Renal cortical epithelial cell (primary cell): ENCODE data around the gene THAP7. TPM values are rescaled to one million over a fixed set of nuclear protein-coding genes. Genes with fewer than 3 reads are reported as not detected.

Experiments
- DNase-seq: peaks from one replicate; pipeline ENCODE4 v3.0.0-alpha.2; 2011; ENCODE audit warnings: low read depth
- total RNA-seq: library from RNA; depleted of rRNA; stranded (reverse); fragments of >200 nt; gene quantifications from 2 replicates; pipeline ENCODE4 v1.2.3, GENCODE V29; 2014

THAP7 gene
- total RNA-seq, 1 donor from 2014 or later: 11.4 TPM

DNA sequence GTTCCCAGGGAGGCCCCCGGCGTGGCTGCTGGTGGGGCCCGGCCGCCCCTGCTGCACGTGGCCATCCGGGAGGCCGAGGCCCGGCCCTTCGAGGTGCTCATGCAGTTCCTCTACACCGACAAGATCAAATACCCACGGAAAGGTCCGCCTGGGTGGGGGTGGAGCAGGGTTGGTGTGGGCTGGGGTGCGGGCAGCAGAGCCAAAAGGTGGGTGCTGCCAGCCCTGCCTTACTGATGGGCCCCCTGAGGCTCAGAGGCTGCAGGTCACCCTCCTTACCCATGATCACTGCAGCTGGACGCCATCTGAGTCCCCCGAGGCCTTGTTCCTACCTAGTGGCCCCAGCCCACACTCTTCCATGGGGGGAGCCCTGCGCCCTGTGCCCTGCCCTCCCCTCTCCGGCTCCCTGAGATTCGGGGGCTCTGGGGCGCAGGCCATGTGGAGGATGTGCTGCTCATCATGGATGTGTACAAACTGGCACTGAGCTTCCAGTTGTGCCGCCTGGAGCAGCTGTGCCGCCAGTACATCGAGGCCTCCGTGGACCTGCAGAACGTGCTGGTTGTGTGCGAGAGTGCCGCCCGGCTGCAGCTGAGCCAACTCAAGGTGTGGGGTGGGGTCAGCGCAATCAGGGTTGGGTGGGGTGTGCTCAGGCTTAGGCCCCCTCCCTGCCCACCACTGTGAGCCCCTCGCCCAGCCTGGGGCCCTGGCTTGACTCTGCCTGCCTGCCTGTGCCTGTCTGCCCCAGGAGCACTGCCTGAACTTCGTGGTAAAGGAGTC, 7.6 kb downstream of the THAP7 start:
- no peak for DNase-seq

DNA sequence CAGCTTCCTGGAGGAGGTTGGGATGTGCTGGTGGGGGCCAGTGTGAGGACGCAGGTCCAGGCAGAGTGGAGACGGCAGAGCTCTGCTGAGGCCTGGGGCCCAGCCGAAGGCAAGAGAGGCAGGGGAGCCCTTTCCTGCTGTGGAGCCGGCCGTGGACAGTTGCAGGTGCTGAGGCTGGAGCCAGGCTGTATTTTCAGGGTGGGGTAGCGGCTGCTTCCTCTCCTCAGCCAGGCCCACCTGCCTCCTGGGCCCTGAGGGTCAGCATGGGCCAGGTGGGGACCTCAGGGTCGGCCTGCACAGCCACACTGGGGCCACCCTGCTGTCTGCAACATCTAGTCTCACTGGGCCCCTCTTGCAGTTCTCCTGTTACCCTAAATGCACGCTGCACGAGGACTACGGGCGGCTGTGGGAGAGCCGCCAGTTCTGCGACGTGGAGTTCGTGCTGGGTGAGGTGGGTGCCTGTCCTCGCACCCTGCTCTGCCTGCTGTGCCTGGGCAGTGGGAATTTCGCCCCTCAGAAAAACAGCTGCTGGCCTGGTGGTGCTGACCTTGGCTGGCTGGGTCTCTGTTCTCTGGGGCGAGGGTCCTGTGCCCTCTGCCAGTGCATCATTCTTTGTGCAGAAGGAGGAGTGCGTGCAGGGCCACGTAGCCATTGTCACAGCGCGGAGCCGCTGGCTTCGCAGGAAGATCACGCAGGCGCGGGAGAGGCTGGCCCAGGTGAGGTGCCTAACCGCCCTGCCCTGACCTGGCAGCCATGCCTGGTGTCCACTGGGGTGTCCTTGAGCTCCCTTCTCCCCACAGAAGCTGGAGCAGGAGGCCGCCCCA, 8.4 kb downstream of the THAP7 start:
- no peak for DNase-seq

DNA sequence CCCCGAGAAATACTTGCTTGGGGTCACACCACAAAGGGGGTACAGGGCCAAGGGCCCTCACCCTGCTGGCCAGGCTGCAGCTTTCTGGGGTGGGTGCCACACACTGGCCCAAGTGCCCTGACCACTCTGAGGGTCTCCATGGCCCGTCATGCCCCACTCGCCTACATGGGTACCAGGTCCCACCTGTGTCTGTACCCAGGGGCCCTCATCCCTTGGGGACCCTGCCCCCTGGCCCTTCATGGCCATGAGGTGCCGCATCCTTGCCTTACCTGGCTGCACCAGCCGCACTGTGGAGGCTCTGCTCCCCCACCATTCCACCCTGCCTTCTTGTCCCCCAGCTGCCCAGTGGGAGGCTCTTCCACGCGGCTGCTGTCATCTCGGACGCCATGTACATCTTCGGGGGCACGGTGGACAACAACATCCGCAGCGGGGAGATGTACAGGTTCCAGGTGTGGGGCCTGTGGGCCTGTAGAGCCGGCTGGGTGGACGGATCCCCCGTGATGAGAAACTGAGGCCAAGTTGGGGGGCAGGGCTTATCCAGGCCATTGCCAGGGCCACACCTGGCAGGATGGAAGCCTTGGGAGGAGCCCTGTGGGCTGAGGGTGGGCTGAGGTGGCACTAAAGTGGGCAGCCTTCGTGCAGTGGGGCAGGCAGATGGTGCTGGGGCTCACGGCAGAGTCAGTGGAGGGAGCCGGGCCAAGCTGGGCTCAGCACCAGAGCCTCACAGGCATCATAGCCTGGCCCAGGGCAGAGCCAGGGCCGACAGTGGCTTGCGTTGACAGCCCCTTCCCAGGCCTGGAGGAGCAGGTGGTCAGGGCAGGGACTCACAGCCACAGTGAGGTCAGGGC, 9.2 kb downstream of the THAP7 start:
- DNase-seq: no peak

- no peak for DNase-seq
Measured at GRCh38 chr22:20992056-20992442, 9.9 kb downstream of the THAP7 start.

GRCh38 chr22:20991252-20992055, 10.5 kb downstream of the THAP7 start:
- no peak for DNase-seq

DNA sequence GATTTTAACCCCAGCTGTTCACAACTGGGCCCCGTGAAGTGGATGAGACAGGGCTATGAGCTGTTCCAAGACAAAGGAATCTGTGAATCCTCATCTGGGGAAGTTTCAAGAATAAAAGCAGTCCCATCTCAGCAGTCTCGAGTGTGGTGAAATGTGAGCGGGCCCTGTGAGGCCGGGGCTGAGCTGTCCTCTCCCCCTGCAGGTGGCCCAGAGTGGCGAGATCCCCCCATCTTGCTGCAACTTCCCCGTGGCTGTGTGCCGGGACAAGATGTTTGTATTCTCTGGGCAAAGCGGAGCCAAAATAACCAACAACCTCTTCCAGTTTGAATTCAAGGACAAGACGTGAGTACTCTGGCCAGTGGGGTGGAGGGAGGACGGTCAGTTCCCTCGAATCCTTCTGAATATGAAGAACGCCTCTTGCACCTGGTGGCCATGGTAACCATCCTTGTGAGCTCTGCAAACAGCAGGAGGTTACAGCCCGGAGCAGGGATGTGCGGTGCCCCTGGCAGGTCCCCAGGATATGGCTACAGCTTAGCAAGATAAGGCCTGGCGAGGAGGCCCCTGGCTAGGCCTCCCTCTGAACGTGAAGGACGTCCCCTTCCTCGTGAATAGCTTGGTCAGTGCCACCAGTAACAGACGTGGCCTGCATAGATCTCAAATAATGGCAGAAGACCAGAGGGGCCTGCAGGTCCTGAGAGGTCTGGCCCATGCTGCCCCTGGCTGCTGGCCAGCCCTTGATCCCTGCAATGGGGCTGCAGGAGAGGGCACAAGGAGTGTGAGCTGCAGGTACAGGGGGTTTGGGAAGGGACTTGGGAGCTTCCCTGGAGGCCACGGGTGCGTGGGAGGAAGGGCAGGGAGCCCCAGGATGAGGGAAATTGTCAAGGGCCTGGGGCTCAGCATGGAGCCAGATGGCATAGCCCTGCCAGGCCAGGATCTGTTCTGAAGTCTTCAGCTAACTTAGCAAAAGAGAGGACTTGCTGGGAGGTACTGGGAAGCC, 11.4 kb downstream of the THAP7 start:
- DNase-seq: no peak

DNA sequence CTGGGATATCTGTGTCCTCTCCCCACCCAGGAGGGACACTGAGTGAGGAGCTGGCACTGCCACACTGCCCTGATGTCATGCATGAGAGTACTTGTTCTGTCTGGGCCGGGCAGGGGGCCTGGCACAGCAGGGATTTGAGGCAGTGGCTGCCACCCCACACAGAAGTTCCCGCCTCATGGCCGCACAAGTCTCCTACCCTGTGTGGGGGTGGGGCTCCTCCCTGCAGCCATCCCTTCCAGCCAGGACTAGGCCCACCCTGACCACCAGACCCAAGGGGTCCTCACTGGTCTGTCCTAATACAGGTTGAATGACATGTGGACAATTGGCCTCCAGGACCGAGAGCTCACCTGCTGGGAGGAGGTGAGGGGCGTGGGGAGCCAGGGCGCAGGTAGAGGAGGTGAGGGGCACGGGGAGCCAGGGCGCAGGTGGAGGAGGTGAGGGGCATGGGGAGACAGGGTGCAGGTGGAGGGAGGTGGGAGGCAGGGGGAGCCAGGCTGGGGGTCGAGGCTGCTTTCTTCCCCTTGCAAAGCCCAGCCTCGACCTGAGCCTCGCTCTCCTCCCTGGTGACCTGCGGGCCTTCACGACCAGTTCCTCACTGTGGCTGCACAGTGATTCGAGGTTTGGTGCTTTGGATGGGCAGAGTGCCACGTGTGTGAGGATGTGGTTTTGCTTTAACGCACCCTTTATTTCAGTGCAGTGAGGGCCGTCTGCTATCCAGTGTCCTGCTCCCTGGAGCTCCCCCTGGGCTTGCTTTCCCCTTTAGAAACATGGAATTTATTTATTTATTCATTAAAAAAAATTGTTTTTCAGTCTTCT, 12.4 kb downstream of the THAP7 start:
- no peak for DNase-seq

GRCh38 chr22:20988573-20989322, 13.2 kb downstream of the THAP7 start:
- DNase-seq: no peak

DNA sequence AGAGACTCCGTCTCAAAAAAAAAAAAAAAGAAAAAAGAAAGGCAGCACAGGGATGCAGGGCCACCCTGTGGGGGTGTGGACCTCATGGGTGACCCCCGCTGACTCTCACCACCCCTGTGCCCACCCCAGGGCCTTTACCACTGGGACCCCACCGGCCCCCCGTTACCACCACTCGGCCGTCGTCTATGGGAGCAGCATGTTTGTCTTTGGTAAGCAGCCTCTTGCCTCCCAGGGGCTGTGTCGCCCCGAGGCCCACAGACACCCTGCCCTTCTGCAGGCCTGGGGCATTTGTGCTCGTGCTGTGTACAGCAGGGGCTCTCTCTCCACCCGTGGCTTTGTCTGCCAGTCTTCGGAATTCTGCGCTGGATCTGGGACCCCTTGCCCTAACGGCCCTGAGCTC, 14.5 kb downstream of the THAP7 start:
- no peak for DNase-seq

GRCh38 chr22:20986365-20986764, 15.6 kb downstream of the THAP7 start:
- DNase-seq: no peak

DNA sequence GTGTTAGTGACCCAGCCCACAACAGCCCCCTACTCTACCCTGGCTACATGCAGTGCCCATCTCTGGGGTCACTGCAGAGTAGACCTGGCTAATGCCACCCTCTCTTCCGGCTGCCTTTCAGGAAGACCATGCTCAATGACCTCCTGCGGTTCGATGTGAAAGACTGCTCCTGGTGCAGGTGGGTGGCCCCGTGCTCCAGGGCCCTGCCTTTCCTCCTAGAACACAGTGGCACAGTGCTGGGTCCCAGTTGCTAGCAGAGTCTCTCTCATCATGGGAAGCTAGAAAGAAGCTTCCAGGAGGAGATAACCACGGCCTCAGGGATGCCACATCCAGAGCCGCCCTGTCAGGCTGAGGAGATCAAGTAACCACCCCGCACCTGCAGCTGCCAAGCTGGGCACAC, 16.2 kb downstream of the THAP7 start:
- DNase-seq: no peak

DNA sequence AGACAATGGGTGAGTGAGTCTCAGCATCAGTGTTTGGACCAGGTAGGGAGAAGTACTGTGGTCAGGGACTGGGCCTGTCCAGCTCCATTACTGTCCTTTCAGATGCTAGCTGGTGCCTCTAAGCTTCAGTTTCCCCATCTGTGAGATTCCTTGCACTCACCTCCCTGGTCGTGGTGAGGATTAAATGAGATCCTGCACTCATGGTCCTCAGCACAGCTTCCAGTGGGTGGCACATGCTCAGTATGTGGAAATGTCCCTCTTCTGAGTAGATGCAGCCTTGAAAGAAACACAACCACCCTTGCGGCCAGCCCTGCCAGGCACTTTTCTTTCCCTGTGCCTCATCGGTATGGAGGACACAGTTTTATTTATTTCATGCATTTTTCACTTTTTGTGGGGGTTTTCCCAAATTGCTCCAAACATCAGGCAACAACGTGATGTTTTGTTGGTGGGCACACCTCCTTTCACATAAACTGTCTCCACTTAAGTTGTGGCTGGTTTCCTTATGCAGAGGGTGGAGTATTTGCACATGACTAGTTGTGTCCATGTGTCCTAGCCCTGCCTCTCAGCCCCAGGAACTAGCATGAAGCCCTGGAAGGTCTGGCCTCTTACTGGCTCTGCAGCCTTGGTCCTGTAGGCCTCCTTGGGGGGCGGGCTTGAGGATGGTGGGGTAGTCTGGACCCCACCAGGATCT, 18.7 kb downstream of the THAP7 start:
- DNase-seq: no peak

DNA sequence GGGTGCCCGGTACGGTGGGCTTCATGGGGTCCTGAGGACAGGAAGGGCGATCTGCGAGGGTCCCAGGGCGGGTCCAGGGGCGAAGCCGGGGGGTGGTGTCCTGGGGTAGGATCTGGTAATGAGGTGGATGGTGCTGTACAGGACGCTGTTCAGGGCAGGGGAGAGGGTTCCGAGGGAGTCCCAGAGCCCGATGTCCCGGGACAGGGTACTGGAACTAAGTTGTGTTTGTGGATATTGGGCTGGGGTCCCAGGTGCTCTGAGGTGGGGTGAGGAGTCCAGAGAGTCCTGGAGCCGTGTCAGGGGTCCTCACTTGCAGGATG, 19.4 kb downstream of the THAP7 start:
- DNase-seq: no peak

GRCh38 chr22:20981787-20982562, 19.9 kb downstream of the THAP7 start, which contains the start of gene LZTR1:
Gene LZTR1 (plus strand): TSS chr22:20982297. CDS start chr22:20982372, 75 bp downstream.
- DNase-seq: peak; percentile 63

GRCh38 chr22:20980938-20981722, 20.8 kb downstream of the THAP7 start:
- no peak for DNase-seq

DNA sequence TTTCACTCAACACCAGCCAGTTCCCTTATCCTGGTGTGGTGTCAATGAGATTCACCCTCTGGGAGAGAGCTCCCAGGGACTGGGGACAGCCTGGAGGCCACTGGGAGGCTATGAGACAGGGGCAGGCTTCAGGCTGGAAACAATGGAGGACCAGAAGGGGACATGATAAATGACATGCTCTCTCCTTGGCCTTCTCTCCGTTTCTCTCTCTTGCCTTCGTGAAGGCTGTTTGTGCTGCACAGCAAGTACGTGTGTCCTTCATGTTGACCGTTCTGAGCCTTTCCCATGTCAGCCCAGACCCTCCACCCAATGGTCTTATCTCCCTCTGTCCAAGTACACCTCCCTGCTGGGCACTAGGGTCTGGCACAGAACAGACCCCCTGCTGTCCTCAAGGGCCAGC, 21.4 kb downstream of the THAP7 start:
- no peak for DNase-seq
